ENCODE measurements around the gene FBXW9. TPM values are rescaled to one million over a fixed set of nuclear protein-coding genes. Genes with fewer than 3 reads are reported as not detected.

The FBXW9 gene
- total and polyA plus RNA-seq, 2 of the 8 experiments (the other 6 are each of a cell fraction or from before 2014, with no cell fraction given), result 10.8 to 30.1 TPM

GRCh38 chr19:12689581-12690216 is 6.7 kb downstream of the FBXW9 start (continued):
- no peak for TF ChIP-seq TBP (IDR thresholded peaks at IDR 0.05; ENCODE audit: low read depth, low read length)
- no peak for TF ChIP-seq TEAD4 (IDR thresholded peaks at IDR 0.05; ENCODE audit: low read depth, low read length)
- no peak for TF ChIP-seq CBX8 (IDR thresholded peaks at IDR 0.05; ENCODE audit: borderline replicate concordance, low read depth, low read length)
- TF ChIP-seq NRF1 (IDR thresholded peaks at IDR 0.05; ENCODE audit: low read depth, low read length), result no peak
- TF ChIP-seq POU5F1 (IDR thresholded peaks at IDR 0.05; ENCODE audit: low read depth, low read length), result no peak
- TF ChIP-seq CHD2 (IDR thresholded peaks at IDR 0.05; ENCODE audit: low read length), result no peak
- no peak for TF ChIP-seq RBBP5 (IDR thresholded peaks at IDR 0.05; ENCODE audit: borderline replicate concordance, low read depth, low read length)

Measured in H1 (cell line).